OCI-LY3 (cell line): ENCODE data around the gene MTUS2.
"Not testable (repeated sequence)": the region's sequence is repeated elsewhere in the genome, so short reads cannot be mapped to it uniquely, and the experiment has no call there.

ENCODE experiments used
- H2AFZ ChIP-seq: fragments of 200-600, 300-600 bp; shearing (Covaris generic); 2 replicates; pipeline ENCODE4 v1.6.0; 2014; ENCODE audit warnings: antibody characterized with exemption, low read depth, low read length
- H3K27ac ChIP-seq: fragments of 200-600, 300-600 bp; sonication (generic); 2 replicates; pipeline ENCODE4 v1.5.1; 2014; ENCODE audit warnings: mild to moderate bottlenecking, low read length, moderate library complexity, mixed read lengths
- H3K27me3 ChIP-seq: fragments of 200-600, 300-600 bp; sonication (generic); 2 replicates; pipeline ENCODE4 v1.6.1; 2014; ENCODE audit warnings: low read depth, low read length, mixed read lengths
- H3K36me3 ChIP-seq: fragments of 200-600, 300-600 bp; sonication (generic); replicated peaks from 2 replicates; pipeline ENCODE3; 2014; ENCODE audit warnings: low read depth, low read length, mixed read lengths
- H3K4me1 ChIP-seq: fragments of 300-600, 200-600 bp; sonication (generic); 2 replicates; pipeline ENCODE4 v1.6.1; 2014; ENCODE audit warnings: low read length, mixed read lengths
- H3K4me2 ChIP-seq: fragments of 200-600, 300-600 bp; sonication (generic); 2 replicates; pipeline ENCODE4 v1.6.1; 2014; ENCODE audit warnings: low read length, mixed read lengths
- H3K4me3 ChIP-seq: fragments of 300-600, 200-600 bp; sonication (generic); 2 replicates; pipeline ENCODE4 v1.5.1; 2014; ENCODE audit warnings: antibody characterized with exemption, mild to moderate bottlenecking, low read length, moderate library complexity
- H3K79me2 ChIP-seq: fragments of 300-600, 200-600 bp; shearing (Covaris generic); 2 replicates; pipeline ENCODE4 v1.6.1; 2014; ENCODE audit warnings: mild to moderate bottlenecking, low read length, mixed read lengths
- H3K9ac ChIP-seq: fragments of 300-600, 200-600 bp; shearing (Covaris generic); 2 replicates; pipeline ENCODE4 v1.6.0; 2014; ENCODE audit warnings: mild to moderate bottlenecking, low read length, moderate library complexity
- H3K9me3 ChIP-seq: fragments of 200-600, 300-600 bp; shearing (Covaris generic); 2 replicates; pipeline ENCODE4 v1.6.1; 2014; ENCODE audit warnings: low read length, mixed read lengths; ENCODE audit not compliant: insufficient read depth
- H4K20me1 ChIP-seq: fragments of 200-600, 300-600 bp; sonication (generic); 2 replicates; pipeline ENCODE4 v1.6.1; 2016; ENCODE audit warnings: low read length, mixed read lengths; ENCODE audit not compliant: insufficient read depth
- EZH2phosphoT487 ChIP-seq: fragments of 200-600 bp; shearing (Covaris generic); IDR thresholded peaks from 2 replicates; pipeline ENCODE4 v1.6.1; 2018; ENCODE audit warnings: antibody characterized with exemption, mixed run types, low read depth
- TF ChIP-seq, protein P1 (sequence below): fragments of 200-600, 300-600 bp; sonication (generic); IDR thresholded peaks from 2 replicates; pipeline ENCODE4 v1.5.1; 2014; ENCODE audit warnings: antibody characterized with exemption, low read length, low read depth

MTUS2 gene

DNA sequence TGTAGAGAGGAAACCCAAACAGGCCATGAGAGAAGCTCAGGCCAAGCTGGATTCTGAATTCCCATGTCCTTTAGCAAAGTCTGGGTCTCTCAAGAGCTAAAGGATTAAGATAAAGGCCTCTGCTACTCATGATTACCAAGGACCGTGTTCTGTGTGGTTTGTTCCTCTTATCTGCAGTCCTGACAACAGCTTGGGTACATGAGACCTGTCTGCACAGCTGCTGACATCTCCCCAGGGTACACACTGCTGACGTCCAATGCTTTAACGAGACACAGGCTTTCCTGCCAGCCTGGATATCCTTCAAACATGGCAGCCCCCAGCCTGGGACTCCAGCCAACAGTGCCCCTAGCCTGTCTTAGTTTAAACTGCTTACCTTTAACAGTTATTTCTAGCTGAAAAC is 564.3 kb downstream of the MTUS2 start:
- H3K9me3 ChIP-seq = peaks cover 4% of the 10 kb centered on the region; the same call in 1 of the 2 replicates
- H3K9ac ChIP-seq = no peak overlapping the region
- H3K79me2 ChIP-seq = no peaks in the 10 kb centered on the region
- no peak for TF ChIP-seq EZH2phosphoT487
- TF ChIP-seq, protein P1, sequence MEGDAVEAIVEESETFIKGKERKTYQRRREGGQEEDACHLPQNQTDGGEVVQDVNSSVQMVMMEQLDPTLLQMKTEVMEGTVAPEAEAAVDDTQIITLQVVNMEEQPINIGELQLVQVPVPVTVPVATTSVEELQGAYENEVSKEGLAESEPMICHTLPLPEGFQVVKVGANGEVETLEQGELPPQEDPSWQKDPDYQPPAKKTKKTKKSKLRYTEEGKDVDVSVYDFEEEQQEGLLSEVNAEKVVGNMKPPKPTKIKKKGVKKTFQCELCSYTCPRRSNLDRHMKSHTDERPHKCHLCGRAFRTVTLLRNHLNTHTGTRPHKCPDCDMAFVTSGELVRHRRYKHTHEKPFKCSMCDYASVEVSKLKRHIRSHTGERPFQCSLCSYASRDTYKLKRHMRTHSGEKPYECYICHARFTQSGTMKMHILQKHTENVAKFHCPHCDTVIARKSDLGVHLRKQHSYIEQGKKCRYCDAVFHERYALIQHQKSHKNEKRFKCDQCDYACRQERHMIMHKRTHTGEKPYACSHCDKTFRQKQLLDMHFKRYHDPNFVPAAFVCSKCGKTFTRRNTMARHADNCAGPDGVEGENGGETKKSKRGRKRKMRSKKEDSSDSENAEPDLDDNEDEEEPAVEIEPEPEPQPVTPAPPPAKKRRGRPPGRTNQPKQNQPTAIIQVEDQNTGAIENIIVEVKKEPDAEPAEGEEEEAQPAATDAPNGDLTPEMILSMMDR = no peak
- H3K4me2 ChIP-seq = no peak overlapping the region
- H3K36me3 ChIP-seq = no peaks in the 10 kb centered on the region
- H3K27ac ChIP-seq = no peak overlapping the region
- H2AFZ ChIP-seq = no peak overlapping the region
- H4K20me1 ChIP-seq = no peaks in the 10 kb centered on the region
- no peak overlapping the region for H3K4me3 ChIP-seq
- H3K27me3 ChIP-seq = no peaks in the 10 kb centered on the region
- H3K4me1 ChIP-seq = no peaks in the 10 kb centered on the region

- TF ChIP-seq, protein P1 = no peak
- TF ChIP-seq EZH2phosphoT487 = no peak
- no peak overlapping the region for H3K4me2 ChIP-seq
- H3K36me3 ChIP-seq = no peaks in the 10 kb centered on the region
- no peaks in the 10 kb centered on the region for H3K79me2 ChIP-seq
- H3K27me3 ChIP-seq = no peaks in the 10 kb centered on the region
- no peak overlapping the region for H3K9ac ChIP-seq
- no peak overlapping the region for H3K4me3 ChIP-seq
- H2AFZ ChIP-seq = no peak overlapping the region
- H3K27ac ChIP-seq = no peak overlapping the region
- no peaks in the 10 kb centered on the region for H3K4me1 ChIP-seq
- no peaks in the 10 kb centered on the region for H4K20me1 ChIP-seq
- peaks cover under 1% of the 10 kb centered on the region; the same call in 1 of the 2 replicates for H3K9me3 ChIP-seq
Observed at GRCh38 chr13:29384871-29385270, 564.7 kb downstream of the MTUS2 start.

- Histone ChIP-seq H3K4me1 (no peaks in the 10 kb centered on the region), H3K9ac (no peak overlapping the region), H3K27me3 (no peaks in the 10 kb centered on the region), H3K4me3 (no peak overlapping the region), H3K79me2 (no peaks in the 10 kb centered on the region), H3K27ac (no peak overlapping the region), H3K36me3 (no peaks in the 10 kb centered on the region), H3K4me2 (no peak overlapping the region), H2AFZ (no peak overlapping the region), H3K9me3 (no peaks in the 10 kb centered on the region), H4K20me1 (no peaks in the 10 kb centered on the region)
- no peak for TF ChIP-seq EZH2phosphoT487
- TF ChIP-seq, protein P1 = no peak
Observed at GRCh38 chr13:29386246-29386645, 566.1 kb downstream of the MTUS2 start.

DNA sequence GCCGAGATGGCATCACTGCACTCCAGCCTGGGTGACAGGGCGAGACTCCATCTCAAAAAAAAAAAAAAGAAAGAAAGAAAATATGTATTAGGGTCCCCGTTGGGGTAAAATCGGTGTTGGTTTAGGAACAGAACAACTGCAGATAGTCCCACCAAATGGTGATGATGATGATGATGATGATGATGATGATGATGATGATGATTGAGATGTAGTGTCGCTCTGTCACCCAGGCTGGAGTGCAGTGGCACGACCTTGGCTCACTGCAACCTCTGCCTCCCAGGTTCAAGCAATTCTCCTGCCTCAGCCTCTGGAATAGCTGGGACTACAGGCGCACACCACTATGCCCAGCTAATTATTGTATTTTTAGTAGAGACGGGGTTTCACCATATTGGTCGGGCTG is 570.5 kb downstream of the MTUS2 start:
- H3K79me2 ChIP-seq, H4K20me1 ChIP-seq, H3K9ac ChIP-seq, H3K36me3 ChIP-seq, H3K27ac ChIP-seq, H3K4me1 ChIP-seq, H2AFZ ChIP-seq, H3K4me2 ChIP-seq, H3K4me3 ChIP-seq, H3K9me3 ChIP-seq, H3K27me3 ChIP-seq: not testable (repeated sequence)

DNA sequence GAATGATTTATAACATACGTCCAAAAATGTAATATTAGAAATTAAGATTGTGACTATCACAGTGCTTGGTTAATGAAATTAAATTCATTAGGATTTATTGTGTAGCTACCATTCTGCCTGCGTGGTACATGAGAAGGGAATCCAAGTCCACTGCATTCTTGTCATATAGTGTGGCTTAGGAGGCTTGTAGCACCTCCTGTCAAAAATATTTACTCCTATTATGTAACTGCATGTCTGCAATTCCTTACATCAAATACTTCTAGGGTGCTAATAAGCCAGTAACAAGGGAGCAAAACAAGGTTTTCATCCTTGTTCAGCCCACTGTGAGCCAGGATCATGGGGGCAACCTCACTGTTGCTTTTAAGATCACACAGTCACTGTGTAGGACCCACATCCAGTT is 576.3 kb downstream of the MTUS2 start:
- peaks cover 17% of the 10 kb centered on the region for H3K4me1 ChIP-seq
- no peak overlapping the region for H3K9ac ChIP-seq
- H3K4me2 ChIP-seq = no peak overlapping the region
- no peak overlapping the region for H3K27ac ChIP-seq
- no peaks in the 10 kb centered on the region for H3K36me3 ChIP-seq
- no peak overlapping the region for H3K4me3 ChIP-seq
- H2AFZ ChIP-seq = no peak overlapping the region
- no peaks in the 10 kb centered on the region for H3K9me3 ChIP-seq
- H3K79me2 ChIP-seq = no peaks in the 10 kb centered on the region
- no peak for TF ChIP-seq EZH2phosphoT487
- TF ChIP-seq, protein P1 = no peak
- no peaks in the 10 kb centered on the region for H4K20me1 ChIP-seq
- H3K27me3 ChIP-seq = peaks cover 4% of the 10 kb centered on the region; the same call in 1 of the 2 replicates
